ENCODE measurements around the gene SEPTIN5. TPM values are rescaled to one million over a fixed set of nuclear protein-coding genes. Genes with fewer than 3 reads are reported as not detected.

Gene SEPTIN5
- total RNA-seq, 2 experiments from 2014 or later: 0.30 TPM; not detected in 1

DNA sequence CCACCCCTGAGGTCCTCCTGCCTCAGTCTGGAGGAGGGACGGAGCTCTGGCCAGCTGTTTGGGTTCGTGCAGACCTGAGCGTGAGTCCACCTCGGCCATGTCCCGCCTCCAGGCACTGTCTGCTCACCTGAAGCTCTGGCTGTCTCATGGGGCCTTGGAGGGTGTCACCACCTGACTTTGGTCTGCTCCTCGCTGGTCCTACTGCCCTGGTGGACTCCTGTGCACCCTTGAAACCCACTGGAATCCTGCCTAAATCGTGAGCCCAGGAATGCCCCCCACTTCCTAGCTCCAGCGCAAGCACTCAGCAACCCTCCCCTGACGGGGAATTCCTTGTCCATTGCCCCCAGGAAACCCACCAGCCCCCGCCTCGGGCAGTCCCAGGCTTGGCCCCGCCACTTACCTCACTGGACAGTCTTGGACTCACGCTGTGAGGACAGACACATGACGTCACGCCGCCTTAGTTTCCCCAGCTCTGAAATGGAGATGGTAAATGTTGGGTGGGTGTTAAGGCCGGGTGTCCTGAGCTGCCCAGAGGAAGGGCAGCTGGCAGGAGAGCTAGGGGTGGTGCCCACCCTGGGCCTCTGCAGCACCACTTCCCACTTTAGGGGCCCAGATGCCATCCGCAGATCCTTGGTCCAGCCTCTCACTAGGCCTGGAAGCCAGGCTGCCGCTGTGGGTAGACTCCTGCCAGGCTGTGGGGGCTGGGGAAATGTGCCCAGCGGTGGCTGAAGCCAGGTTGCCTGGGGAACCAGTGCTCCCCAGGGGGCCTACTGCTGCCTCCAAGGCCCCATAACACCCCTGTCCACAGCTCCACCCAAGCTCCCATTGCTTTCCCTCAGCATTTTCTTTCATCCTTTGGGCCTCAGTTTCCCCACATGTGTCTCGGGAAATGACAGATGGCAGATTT lies 28.1 kb downstream of the SEPTIN5 start:
- CTCF ChIA-PET: interaction anchor here (2.2 kb wide), 1 partner anchor 12 kb away, joined by 7 read pairs; no protein-coding TSS in a partner anchor
- Mint-ChIP-seq H3K27me3 (no peaks in the 10 kb centered on the region), H3K4me1 (no peaks in the 10 kb centered on the region), H3K9me3 (ENCODE audit: low read depth) (no peaks in the 10 kb centered on the region), H3K27ac (no peak overlapping the region), H3K4me3 (no peak overlapping the region), H3K36me3 (no peaks in the 10 kb centered on the region)
- DNase-seq (no peak), ATAC-seq (no peak)

DNA sequence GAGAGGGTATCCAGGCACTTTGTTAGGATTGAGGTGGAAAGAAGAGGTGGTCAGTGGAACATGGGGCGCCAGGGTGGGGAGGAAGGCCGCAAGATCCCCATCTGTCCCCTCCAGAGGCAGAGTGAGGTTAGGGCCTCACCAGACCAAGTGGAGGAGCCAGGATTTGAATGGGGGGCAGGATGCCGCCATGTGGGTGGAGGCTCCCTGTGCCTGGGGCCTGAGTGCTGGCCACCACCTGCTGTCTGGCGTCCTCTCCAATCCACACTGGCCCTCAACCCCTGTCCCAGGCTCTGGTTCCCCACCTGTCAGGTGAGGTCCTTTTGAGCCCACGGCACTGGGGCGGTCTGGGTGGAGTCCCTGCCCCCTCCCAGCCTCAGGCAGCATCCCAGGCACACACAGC lies 28.8 kb downstream of the SEPTIN5 start:
- no peaks in the 10 kb centered on the region for H3K9me3 Mint-ChIP-seq (ENCODE audit: low read depth)
- ATAC-seq (no peak), DNase-seq (no peak)
- no peaks in the 10 kb centered on the region for H3K36me3 Mint-ChIP-seq
- no peak overlapping the region for H3K27ac Mint-ChIP-seq
- CTCF ChIA-PET: no interaction called here
- no peaks in the 10 kb centered on the region for H3K27me3 Mint-ChIP-seq
- H3K4me1 Mint-ChIP-seq: no peaks in the 10 kb centered on the region
- no peak overlapping the region for H3K4me3 Mint-ChIP-seq

DNA sequence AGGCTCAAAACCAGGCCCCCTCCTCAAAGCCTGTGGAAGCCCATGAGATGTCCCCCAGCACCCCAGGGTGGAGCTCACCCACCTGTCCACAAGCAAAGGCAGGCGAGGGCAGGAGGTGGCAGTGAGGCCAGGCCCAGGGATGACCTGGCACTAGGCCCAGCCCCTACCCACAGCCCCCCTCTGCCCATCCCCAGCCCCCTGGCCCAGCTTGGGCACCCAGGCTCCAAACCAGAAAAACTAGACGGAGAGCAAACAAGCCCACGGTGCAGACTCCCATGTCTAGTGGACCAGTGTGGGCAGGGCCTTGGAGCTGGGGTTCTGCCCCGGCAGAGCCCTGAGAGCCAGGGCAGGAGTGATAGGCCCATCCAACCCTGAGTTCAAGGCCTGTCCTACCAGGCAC lies 29.3 kb downstream of the SEPTIN5 start:
- CTCF ChIA-PET: no interaction called here
- no peaks in the 10 kb centered on the region for H3K9me3 Mint-ChIP-seq (ENCODE audit: low read depth)
- H3K4me1 Mint-ChIP-seq: no peaks in the 10 kb centered on the region
- no peak overlapping the region for H3K4me3 Mint-ChIP-seq
- ATAC-seq (no peak), DNase-seq (no peak)
- no peak overlapping the region for H3K27ac Mint-ChIP-seq
- H3K27me3 Mint-ChIP-seq: peaks cover 3% of the 10 kb centered on the region
- no peaks in the 10 kb centered on the region for H3K36me3 Mint-ChIP-seq

DNA sequence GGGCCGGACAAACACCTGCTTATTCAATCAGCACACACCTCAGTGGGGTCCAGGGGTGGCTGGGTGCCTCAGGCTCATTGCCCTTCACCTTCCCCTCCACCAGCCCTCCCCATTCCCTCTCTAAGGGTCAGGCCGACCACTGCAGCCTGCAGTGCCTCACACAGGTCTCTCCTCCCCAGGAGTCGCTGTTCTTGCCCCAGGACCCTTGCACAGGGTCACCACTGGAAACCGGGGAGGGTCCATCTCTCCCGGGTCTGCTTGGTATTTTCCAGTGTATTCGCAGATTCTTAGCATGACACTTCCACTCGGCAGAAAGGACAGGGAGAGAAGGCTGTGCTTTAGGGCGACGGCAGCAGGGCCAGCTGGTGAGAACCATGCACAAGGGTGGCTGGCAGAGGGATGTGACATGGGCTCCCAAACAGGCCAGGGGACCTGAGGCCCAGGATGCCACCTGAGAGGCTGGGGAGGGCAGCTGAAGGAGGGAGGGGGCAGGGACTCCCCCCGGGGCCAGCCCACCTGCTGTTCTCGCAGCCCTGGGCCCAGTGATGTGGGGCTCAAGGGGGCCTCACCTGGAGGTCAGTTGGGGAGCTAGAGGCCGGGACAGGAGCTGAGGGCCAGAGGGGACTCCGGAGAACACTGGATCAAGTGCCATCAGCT lies 30.2 kb downstream of the SEPTIN5 start:
- ATAC-seq (no peak), DNase-seq (no peak)
- Mint-ChIP-seq H3K27ac (no peak overlapping the region), H3K36me3 (no peaks in the 10 kb centered on the region), H3K4me1 (no peaks in the 10 kb centered on the region), H3K27me3 (peaks cover 3% of the 10 kb centered on the region), H3K9me3 (ENCODE audit: low read depth) (no peaks in the 10 kb centered on the region), H3K4me3 (no peak overlapping the region)
- CTCF ChIA-PET: interaction anchor here (1.3 to 1.5 kb wide), 2 partner anchors 14 to 166 kb away, joined by 3 to 5 read pairs; no protein-coding TSS in a partner anchor

DNA sequence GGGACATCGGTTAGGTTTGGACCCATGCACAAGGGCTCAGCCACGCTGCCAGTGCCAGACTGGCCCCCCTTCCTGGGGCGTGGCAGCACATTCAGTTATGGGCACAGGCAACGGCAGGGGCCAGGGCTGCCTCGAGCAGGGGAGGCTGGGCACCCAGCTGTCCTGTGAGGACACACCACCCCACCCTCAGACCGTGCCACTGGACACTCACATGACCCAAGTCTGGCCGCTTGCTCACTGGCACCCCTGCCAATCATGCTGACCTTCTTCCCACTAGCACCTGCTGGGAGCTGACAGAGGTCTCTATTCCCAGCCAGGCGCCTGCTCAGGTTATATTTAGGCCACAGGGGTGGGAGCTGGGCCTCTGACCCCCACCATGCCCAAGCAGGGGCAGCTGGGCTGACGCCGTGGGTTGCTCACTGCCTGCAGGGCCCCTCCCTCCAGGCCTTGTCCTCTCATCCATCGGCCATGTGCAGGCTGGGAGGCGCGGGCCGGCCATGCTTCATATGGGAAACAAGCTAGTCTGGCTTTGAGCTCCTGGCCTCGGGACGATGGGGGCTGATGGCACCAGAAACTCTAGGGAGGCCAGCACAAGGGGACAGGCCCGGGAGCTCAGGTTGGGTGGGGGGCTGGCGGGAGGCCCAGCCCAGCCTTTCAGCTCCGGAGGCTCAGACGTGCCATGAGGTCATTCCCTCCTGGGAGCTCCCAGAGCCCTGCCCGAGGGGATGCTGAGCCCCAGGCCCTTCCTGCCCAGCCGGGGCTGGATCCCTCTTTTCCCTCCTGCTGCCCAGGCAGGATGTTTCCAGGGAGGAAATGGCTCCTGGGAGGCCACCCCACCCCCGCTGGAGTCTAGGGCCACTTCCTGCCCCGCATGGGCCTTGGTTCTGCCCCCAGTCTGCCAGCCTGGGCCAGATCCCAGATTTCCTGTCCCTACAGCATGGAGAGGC lies 31.1 kb downstream of the SEPTIN5 start:
- ATAC-seq (no peak), DNase-seq (no peak)
- no peak overlapping the region for H3K4me3 Mint-ChIP-seq
- no peaks in the 10 kb centered on the region for H3K4me1 Mint-ChIP-seq
- no peak overlapping the region for H3K27ac Mint-ChIP-seq
- peaks cover 3% of the 10 kb centered on the region for H3K27me3 Mint-ChIP-seq
- no peaks in the 10 kb centered on the region for H3K36me3 Mint-ChIP-seq
- CTCF ChIA-PET: interaction anchor here (1.0 to 1.5 kb wide), 3 partner anchors 10 to 165 kb away, joined by 3 to 5 read pairs (median 3); no protein-coding TSS in a partner anchor
- H3K9me3 Mint-ChIP-seq (ENCODE audit: low read depth): no peaks in the 10 kb centered on the region

DNA sequence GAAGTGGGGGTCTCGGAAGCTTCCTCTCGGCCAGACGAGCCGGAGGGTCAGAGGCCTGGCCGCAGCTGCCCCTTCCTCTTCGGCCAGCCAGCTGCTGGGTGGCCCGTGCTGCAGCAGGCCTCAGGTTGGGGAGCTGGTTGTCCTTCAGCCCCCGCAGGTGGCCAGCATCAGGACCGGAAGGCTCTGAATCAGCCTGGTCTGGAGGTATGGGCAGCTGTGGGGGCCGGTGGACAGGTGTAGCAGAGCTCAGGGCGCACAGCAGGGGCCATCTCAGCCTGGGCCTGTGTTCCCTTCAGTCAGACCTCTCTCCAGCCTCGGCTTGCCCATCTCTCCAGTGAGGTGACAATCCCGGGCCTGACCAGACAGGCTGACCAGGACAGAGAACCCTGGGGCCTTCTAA lies 32.4 kb downstream of the SEPTIN5 start:
- Mint-ChIP-seq H3K4me1 (no peaks in the 10 kb centered on the region), H3K4me3 (no peak overlapping the region), H3K27ac (no peak overlapping the region), H3K36me3 (no peaks in the 10 kb centered on the region), H3K9me3 (ENCODE audit: low read depth) (no peaks in the 10 kb centered on the region), H3K27me3 (peaks cover 3% of the 10 kb centered on the region)
- DNase-seq (no peak), ATAC-seq (no peak)
- CTCF ChIA-PET: interaction anchor here (1.2 to 1.7 kb wide), 3 partner anchors 11 to 17 kb away, joined by 3 to 8 read pairs (median 3); no protein-coding TSS in a partner anchor

DNA sequence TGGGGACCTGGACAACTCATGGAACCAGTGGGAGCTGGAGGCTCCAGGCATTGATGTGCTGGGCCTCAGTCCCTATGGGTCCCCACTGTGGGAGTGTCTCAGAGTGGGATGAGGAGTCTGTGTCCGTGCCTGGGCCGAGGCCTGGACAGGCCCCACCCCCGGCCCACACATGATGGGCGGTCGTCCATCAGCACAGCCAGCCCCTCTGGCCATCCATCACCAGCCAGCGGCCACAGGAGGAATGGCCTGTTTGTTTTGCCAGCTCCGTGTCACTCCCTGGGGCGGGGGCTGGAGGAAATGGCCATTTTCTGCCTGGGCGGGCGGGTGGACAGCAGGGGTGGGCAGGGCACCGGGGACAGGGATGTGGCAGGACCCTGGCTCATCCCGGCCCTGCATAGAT lies 33.2 kb downstream of the SEPTIN5 start:
- H3K27ac Mint-ChIP-seq: no peak overlapping the region
- H3K9me3 Mint-ChIP-seq (ENCODE audit: low read depth): no peaks in the 10 kb centered on the region
- no peaks in the 10 kb centered on the region for H3K36me3 Mint-ChIP-seq
- no peaks in the 10 kb centered on the region for H3K4me1 Mint-ChIP-seq
- no peak for DNase-seq
- H3K4me3 Mint-ChIP-seq: no peak overlapping the region
- ATAC-seq: no peak
- peaks cover 3% of the 10 kb centered on the region for H3K27me3 Mint-ChIP-seq
- CTCF ChIA-PET: interaction anchor here (0.8 to 1.7 kb wide), 4 partner anchors 10 to 163 kb away, joined by 3 to 8 read pairs (median 3); no protein-coding TSS in a partner anchor

DNA sequence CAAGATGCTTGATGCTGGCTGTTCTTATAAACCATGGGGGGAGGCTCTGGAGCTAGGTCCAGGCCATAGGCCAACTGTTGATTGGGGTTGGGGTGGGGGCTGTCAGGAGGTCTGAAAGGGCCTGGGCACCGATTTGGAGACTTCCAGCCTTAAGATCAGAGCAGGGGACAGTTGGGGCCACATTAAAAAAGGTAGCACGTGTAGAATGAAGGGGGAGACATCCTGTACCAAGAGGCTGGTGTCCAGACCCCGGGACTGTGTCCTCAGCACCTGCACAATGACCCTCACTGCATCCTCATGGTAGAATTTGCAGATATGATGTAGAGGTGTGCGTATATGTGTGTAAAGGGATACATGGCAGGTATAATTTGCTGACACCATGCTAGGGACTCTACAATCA lies 33.8 kb downstream of the SEPTIN5 start:
- CTCF ChIA-PET: interaction anchor here (0.8 to 1.5 kb wide), 3 partner anchors 10 to 162 kb away, joined by 3 read pairs; no protein-coding TSS in a partner anchor
- H3K4me1 Mint-ChIP-seq: no peaks in the 10 kb centered on the region
- H3K27ac Mint-ChIP-seq: no peak overlapping the region
- H3K9me3 Mint-ChIP-seq (ENCODE audit: low read depth): no peaks in the 10 kb centered on the region
- no peak overlapping the region for H3K4me3 Mint-ChIP-seq
- DNase-seq (no peak), ATAC-seq (no peak)
- H3K36me3 Mint-ChIP-seq: no peaks in the 10 kb centered on the region
- H3K27me3 Mint-ChIP-seq: peaks cover 8% of the 10 kb centered on the region

DNA sequence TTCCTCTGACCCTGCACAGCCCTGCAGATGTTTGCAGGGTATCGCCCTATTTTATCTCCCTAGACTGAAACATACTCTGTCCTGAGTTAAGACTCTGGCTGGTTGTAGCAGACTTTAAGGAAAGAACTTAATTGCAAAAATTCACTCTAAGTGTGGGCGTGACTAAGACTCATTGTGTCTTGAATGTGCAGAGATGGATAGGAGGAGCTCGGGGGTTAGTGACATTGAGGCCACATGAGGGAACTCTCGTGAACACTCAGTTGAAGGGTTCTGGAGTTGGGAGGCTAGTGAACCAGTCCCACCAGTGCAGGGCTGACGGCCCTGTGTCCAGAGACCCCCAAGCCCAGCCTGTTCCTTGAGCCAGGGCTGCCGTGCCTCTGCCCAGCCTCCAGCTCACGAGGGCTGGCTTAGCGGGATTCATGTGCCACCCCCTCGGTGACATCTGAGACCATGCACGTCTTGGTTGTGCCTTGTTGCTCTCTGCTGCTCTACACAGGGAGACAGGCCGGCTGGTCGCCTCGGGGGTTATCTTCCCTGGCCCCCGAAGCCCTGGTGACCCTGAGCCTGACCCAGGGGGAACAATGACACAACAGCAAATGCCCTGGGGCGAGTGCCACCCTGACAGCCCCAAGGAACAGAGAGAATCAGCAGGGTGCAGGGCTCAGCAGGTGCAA lies 34.8 kb downstream of the SEPTIN5 start:
- DNase-seq (no peak), ATAC-seq (no peak)
- Mint-ChIP-seq H3K4me1 (no peaks in the 10 kb centered on the region), H3K27ac (no peak overlapping the region), H3K36me3 (no peaks in the 10 kb centered on the region), H3K4me3 (no peak overlapping the region), H3K9me3 (ENCODE audit: low read depth) (no peaks in the 10 kb centered on the region), H3K27me3 (peaks cover 18% of the 10 kb centered on the region)
- CTCF ChIA-PET: no interaction called here

DNA sequence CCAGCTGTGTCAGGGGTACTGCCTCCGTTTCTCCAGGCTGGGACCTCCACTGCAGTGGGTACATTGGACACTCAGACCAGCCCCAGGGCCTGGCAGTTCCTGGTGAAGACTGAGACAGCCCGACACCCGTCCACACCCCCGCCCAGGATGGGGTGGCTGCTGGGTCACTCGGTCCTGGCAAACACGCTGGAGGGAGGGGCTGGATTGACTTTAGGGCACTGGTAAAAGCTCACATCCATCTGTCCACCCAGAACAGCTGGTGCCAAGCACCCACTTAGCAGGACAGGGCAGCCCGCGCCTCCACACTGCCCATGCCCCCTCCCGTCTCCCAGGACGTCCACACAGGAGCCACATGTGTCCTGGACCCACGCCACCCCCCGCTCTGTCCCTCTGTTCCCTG lies 35.6 kb downstream of the SEPTIN5 start:
- peaks cover 26% of the 10 kb centered on the region for H3K27me3 Mint-ChIP-seq
- no peaks in the 10 kb centered on the region for H3K36me3 Mint-ChIP-seq
- H3K4me3 Mint-ChIP-seq: no peak overlapping the region
- no peak for ATAC-seq
- CTCF ChIA-PET: no interaction called here
- H3K4me1 Mint-ChIP-seq: no peaks in the 10 kb centered on the region
- no peak overlapping the region for H3K27ac Mint-ChIP-seq
- no peaks in the 10 kb centered on the region for H3K9me3 Mint-ChIP-seq (ENCODE audit: low read depth)
- no peak for DNase-seq

DNA sequence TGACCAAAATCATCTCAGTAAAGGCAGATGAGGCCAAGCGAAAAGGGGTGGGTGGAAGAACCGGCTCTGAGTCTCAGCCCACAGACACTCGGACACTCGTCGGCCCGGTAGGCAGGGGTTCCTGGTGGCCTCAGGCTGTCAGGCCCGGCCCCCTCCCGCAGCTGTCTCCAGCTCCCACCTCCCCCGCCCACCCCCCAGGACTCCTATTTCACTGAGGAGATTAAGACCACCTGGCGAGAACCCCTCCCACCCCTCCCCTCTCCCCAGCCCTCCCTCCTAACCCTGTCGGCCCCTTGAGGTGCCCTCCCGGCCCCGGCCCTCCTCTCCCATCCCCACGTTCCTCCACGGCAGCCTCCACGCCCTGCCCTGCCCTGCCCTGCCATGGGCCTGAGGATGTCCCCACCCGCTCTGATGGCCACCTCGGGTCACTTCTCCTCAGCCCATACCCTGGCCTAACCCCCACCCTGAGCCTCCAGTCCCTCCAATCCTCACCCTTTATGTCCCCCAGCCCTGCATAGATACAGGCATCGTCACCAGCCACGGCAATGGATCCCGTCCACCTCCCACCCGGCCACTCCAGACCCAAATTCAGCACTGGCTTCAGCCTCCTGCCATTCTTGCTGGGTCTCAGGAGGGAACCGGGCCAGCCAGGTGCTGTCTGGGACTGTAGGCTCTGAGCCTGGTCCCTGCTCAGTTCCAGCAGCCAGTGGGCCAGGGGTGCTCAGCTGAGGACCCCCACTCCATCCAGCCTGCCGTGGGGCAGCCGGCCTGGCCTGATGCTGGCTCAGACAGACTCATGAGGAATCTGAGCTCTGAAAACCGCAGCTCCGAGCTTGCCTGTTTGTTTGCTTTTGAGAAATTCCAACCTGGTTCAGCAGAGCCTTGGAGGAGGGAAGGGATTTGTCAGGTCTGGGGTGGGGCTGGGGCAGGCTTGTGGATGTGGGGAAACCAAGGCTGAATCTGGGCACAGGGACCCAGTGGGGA lies 36.5 kb downstream of the SEPTIN5 start:
- no peak for ATAC-seq
- no peaks in the 10 kb centered on the region for H3K9me3 Mint-ChIP-seq (ENCODE audit: low read depth)
- no peak for DNase-seq
- CTCF ChIA-PET: interaction anchor here (0.9 kb wide), 2 partner anchors 20 to 159 kb away, joined by 4 read pairs; no protein-coding TSS in a partner anchor
- H3K4me3 Mint-ChIP-seq: no peak overlapping the region
- peaks cover 34% of the 10 kb centered on the region for H3K27me3 Mint-ChIP-seq
- H3K27ac Mint-ChIP-seq: no peak overlapping the region
- H3K36me3 Mint-ChIP-seq: no peaks in the 10 kb centered on the region
- H3K4me1 Mint-ChIP-seq: no peaks in the 10 kb centered on the region

All from activated CD8-positive, alpha-beta memory T cell treated with anti-CD3 and anti-CD28 coated beads, Interleukin-2, amount 10 ng/mL, durations not matched to agents 7 days and 5 days (primary cell).